Colonic mucosa (tissue), 4 donors: ENCODE data around the gene IL1A. TPM values are rescaled to one million over a fixed set of nuclear protein-coding genes. Genes with fewer than 3 reads are reported as not detected.

Experiments used
- DNase-seq: peaks from one replicate; pipeline ENCODE4 v3.0.0-alpha.2; 2020
- H3K27ac ChIP-seq: fragments of 200-600 bp; one replicate; pipeline ENCODE4 v1.8.0; 2021
- H3K27me3 ChIP-seq: fragments of 200-600 bp; one replicate; pipeline ENCODE4 v1.8.0; 2021
- H3K36me3 ChIP-seq: fragments of 200-600 bp; one replicate; pipeline ENCODE4 v1.8.0; 2021
- H3K4me1 ChIP-seq: fragments of 200-600 bp; one replicate; pipeline ENCODE4 v1.8.0; 2021; ENCODE audit warnings: mild to moderate bottlenecking
- H3K4me3 ChIP-seq: fragments of 200-600 bp; one replicate; pipeline ENCODE4 v1.8.0; 2021
- H3K9ac ChIP-seq, 2 donors: one replicate each; pipeline ENCODE4 v1.7.0; 2013; ENCODE audit warnings: control low read depth in 2 of 2, low read depth in 2 of 2, low read length in 2 of 2
- H3K9me3 ChIP-seq: fragments of 200-600 bp; one replicate; pipeline ENCODE4 v1.8.0; 2021
- CTCF ChIP-seq: fragments of 200-600 bp; IDR thresholded peaks from one replicate; pipeline ENCODE4 v1.8.0; 2022; ENCODE audit warnings: antibody characterized with exemption, mild to moderate bottlenecking
- intact Hi-C: fragments of 100-400 bp; cut with DNase I; formaldehyde crosslinking; loops from one replicate; pipeline ENCODE4 v1.14.1; 2022
- total RNA-seq, 2 donors: library from RNA; stranded (reverse); fragmentation: NEBNext Ultra II Directional in 1 of 2; extraction: Animal tissue kit (Norgen Biotek cat#: 25700) in 1 of 2; gene quantifications; one replicate each; pipeline ENCODE4 v1.2.1, GENCODE V29; 2021
- donor health status: healthy.
- donor health status: DM: no; HTN: no; CAD: no.
- donor health status: DM: no; HTN: no; CAD: no.

The IL1A gene
- total RNA-seq, 2 donors from 2014 or later: 0.45 TPM; not detected in 1

DNA sequence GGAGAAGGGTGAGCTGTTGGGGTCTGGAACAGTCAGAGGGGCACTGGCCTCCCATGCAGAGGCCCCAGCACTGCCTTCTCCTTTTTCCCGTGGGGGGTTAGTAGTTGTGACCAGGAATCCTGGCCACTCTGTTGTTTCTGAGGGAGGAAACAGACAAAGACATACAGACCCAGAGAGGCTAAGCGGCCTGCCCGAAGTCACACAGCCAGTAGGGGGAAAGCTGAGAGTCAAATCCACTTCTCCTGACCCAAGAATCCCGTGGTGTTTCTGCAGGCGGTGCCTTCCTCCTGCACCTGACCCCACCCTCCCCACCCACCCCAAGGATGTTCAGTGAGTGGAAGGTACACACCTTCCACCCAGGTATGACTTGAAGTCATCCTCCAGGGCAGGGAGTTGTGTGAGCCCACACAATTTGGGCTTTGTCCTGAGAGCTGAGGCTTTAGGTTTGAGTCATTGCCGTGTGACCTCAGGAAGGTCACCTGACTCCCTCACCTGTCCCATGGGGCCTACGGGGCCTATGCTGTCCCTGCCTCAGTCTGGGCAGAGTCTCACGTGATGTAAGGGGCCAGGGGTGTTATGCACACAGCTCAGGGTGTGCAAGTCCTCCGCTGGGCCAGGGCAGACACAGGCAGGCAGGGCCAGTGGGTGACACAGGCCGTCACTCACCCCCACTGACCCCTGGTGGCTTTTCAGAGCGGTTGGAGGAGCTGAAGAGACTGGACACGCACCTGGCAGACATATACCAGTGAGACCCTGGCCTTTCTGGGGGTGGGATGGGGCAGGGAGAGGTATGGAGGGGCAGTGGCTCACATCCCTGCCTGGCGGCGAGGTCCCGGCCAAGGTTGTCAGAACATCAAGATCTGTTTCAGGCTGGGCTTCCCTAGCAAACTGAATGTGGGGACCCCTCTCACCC is 58.5 kb downstream of the IL1A start:
- no peak for TF ChIP-seq CTCF
- no peaks in the 10 kb centered on the region for H3K27me3 ChIP-seq
- DNase-seq: no peak
- H3K36me3 ChIP-seq: no peaks in the 10 kb centered on the region
- peak overlapping the region in 1 of 2 donors; percentile 18 for H3K9ac ChIP-seq
- H3K9me3 ChIP-seq: no peaks in the 10 kb centered on the region
- no peaks in the 10 kb centered on the region for H3K4me1 ChIP-seq
- intact Hi-C loops: loop anchor here (2.0 kb wide), 1 partner anchor 125 kb away; no protein-coding TSS in a partner anchor
- H3K27ac ChIP-seq: no peak overlapping the region
- H3K4me3 ChIP-seq: no peak overlapping the region

- DNase-seq: no peak
- H3K4me3 ChIP-seq: no peak overlapping the region
- no peaks in the 10 kb centered on the region for H3K36me3 ChIP-seq
- no peak overlapping the region for H3K27ac ChIP-seq
- no peak overlapping the region for H3K9ac ChIP-seq
- intact Hi-C loops: no loop called here
- H3K27me3 ChIP-seq: no peaks in the 10 kb centered on the region
- TF ChIP-seq CTCF: no peak
- H3K4me1 ChIP-seq: no peaks in the 10 kb centered on the region
- H3K9me3 ChIP-seq: no peaks in the 10 kb centered on the region
These were observed 59.4 kb downstream of the IL1A start for GRCh38 chr2:112724591-112725525.

DNA sequence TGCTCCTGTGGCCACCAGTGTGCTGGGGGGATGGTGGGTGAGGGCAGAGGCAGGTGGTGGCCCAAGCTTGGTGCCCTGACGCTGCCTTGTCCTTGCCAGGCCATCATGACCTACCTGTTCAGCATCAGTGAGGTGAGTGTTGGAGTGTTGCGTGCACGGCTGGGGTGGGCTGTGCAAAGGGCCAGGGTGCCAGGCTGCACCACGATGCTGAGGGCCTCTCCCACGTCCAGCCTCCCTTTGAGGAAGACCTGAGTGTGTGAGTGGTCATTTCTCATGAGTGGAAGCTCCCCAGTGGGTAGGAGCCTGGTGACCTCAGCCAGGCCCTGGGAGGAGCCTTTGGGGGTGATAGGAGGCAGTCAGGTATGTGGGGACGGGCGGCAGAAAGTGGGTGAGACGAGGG is 60.3 kb downstream of the IL1A start:
- H3K9ac ChIP-seq: no peak overlapping the region
- no peak overlapping the region for H3K27ac ChIP-seq
- H3K27me3 ChIP-seq: no peaks in the 10 kb centered on the region
- H3K9me3 ChIP-seq: no peaks in the 10 kb centered on the region
- intact Hi-C loops: no loop called here
- no peaks in the 10 kb centered on the region for H3K36me3 ChIP-seq
- no peak for TF ChIP-seq CTCF
- no peaks in the 10 kb centered on the region for H3K4me1 ChIP-seq
- no peak overlapping the region for H3K4me3 ChIP-seq
- no peak for DNase-seq

Other genes starting within 250 kb of the IL1A start
- 10 to 100 TPM; 13.5 to 29.6 TPM for gene POLR1B, start 242.0 kb downstream of the IL1A start, total RNA-seq
- gene CHCHD5, start 199.9 kb downstream of the IL1A start, total RNA-seq: 10 to 100 TPM; 27.0 to 39.5 TPM
- gene SLC20A1, start 138.6 kb downstream of the IL1A start, total RNA-seq: 100 to 1,000 TPM in 1 of 2 donors, 10 to 100 TPM in 1; 50.9 to 119 TPM
- not detected for gene NT5DC4, start 63.5 kb downstream of the IL1A start, total RNA-seq
- 10 to 100 TPM in 1 of 2 donors, 1 to 10 TPM in 1; 6.4 to 13.5 TPM for gene CKAP2L, start 19.9 kb downstream of the IL1A start, total RNA-seq
- 1 to 10 TPM; 1.6 to 5.7 TPM for gene IL1B, start 52.3 kb upstream of the IL1A start, total RNA-seq
- gene IL37, start 126.7 kb upstream of the IL1A start, total RNA-seq: under 1 TPM in 1 of 2 donors, not detected in 1; 0.99 TPM
- under 1 TPM; 0.40 to 0.69 TPM for gene IL36G, start 193.5 kb upstream of the IL1A start, total RNA-seq
- not detected for gene IL36A, start 221.0 kb upstream of the IL1A start, total RNA-seq